GM12865 (cell line): ENCODE results near the gene ADGRG2.

Source experiments
- DNase-seq: peaks from one replicate; pipeline ENCODE4 v3.0.0; 2010; ENCODE audit warnings: low read depth
- H3K4me3 ChIP-seq: 2 replicates; pipeline ENCODE4 v1.5.1; 2011; ENCODE audit warnings: mild to moderate bottlenecking, low read depth, low read length, control low read depth
- CTCF ChIP-seq: IDR thresholded peaks from 2 replicates; pipeline ENCODE4 v1.5.1; 2011; ENCODE audit warnings: low read length, control low read depth, low read depth, inconsistent platforms; ENCODE audit not compliant: insufficient read depth; ENCODE audit errors: missing control alignments

ADGRG2 gene

DNA sequence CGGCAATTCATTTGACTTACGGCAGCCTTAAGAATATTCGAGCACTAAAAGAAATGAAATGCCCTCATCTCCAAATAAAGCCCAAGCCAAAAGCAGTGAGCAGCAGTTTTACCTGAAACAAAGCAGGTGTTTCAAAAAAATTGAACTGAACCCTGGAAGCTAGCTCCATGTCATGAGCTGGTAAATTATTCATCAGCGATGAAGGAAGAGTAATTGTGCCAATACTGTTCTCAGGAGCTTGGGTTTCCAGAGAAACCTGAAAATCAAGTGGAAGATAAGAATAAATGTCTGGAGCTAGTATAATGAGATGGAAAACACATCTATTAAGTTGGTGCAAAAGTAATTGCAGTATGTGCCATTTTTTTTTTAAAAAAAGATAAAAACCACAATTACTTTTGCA lies 114.4 kb downstream of the ADGRG2 start:
- TF ChIP-seq CTCF: no peak
- DNase-seq: no peak
- H3K4me3 ChIP-seq: no peak overlapping the region

GRCh38 chrX:19007011-19007410 lies 115.3 kb downstream of the ADGRG2 start:
- no peak overlapping the region for H3K4me3 ChIP-seq
- no peak for TF ChIP-seq CTCF

DNA sequence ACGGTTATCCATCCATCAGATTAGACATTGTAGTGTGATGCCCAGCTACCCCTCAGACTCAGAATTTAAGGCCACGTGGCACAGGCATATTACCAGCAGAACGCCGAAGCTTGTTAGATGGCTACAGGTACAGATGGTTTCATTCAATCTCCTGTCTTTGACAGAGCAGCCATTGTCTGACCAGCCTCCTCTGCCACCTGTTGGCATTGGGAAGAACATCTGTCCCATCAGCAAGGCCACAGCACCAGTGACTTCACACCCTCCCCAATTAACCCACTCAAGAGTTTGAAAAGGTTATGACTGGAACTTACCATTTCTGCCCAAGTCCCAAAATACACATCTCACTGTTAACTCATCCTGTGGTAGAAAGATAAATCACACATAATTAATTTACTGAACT lies 116.4 kb downstream of the ADGRG2 start:
- H3K4me3 ChIP-seq: no peak overlapping the region
- DNase-seq: peak; percentile 12
- peak; percentile 18 for TF ChIP-seq CTCF

More at GRCh38 chrX:19007011-19007410, 115.3 kb downstream of the ADGRG2 start:
- no peak for DNase-seq

GRCh38 chrX:19003756-19004155 lies 118.5 kb downstream of the ADGRG2 start:
- no peak overlapping the region for H3K4me3 ChIP-seq
- DNase-seq: no peak
- TF ChIP-seq CTCF: no peak

DNA sequence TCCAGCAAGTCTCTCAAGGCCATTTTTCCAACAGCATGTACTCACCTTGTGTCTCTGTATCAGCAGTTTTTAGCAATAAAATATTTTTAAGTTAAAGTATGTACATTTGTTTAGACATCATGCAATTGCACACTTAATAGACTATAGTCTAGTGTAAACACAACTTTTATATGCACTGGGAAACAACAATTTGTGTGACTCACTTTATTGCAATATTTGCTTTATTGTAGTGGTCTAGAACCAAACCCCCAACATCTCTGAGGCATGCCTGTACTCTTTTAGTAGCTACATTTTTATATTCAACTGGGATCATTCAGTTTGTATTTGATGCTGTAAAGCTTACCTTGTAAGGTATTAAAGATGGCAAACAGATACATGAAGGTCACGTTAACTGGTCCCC lies 123.6 kb downstream of the ADGRG2 start:
- no peak for DNase-seq

GRCh38 chrX:18997916-18998315 lies 124.4 kb downstream of the ADGRG2 start:
- TF ChIP-seq CTCF: no peak
- no peak for DNase-seq
- no peak overlapping the region for H3K4me3 ChIP-seq

More for the DNA sequence above, 123.6 kb downstream of the ADGRG2 start:
- no peak for TF ChIP-seq CTCF
- H3K4me3 ChIP-seq: no peak overlapping the region

DNA sequence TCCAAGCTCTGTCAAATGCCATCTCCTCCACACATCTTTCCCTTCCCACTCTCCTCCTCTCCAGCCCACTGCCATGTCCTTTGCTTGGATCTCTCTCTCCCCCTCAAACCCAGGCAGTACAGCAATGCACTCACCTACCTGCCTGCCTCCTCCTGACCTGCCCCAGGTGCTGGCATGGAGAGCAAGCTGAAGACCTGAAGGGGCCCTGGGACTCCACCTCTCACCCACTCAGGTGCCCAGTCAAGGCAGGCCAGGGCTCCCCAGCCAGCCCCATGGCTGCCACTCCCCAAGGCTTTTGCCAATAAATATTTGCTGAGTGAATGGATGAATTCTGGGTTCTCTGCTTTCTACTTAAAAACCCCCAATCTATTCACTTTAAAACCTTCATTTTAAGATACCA lies 125.7 kb downstream of the ADGRG2 start:
- no peak for TF ChIP-seq CTCF
- no peak overlapping the region for H3K4me3 ChIP-seq
- no peak for DNase-seq
